PC-3 (cell line): Measurements from ENCODE around the gene KCNQ1. TPM values are rescaled to one million over a fixed set of nuclear protein-coding genes. Genes with fewer than 3 reads are reported as not detected.

ENCODE experiments used
- ATAC-seq: fragments of 200-7000 bp; cut with Tn5 transposase; 2 replicates; pipeline ENCODE4 v1.9.1; 2020; ENCODE audit warnings: mild to moderate bottlenecking, moderate library complexity
- BruUV-seq: library from RNA; stranded (reverse); fragments of 400-500 nt; replicated peaks from 2 replicates; lab custom pipeline; 2021; lab: Mats Ljungman, UMichigan
- CTCF ChIA-PET: fragments of 300-600 bp; sonication (Branson Sonifier 250); formaldehyde crosslinking; loops from one replicate; lab custom pipeline; 2022; ENCODE audit warnings: antibody characterized with exemption; lab: Charles Lee
- POLR2A ChIA-PET: fragments of 300-600 bp; sonication (Branson Sonifier 250); formaldehyde crosslinking; loops from one replicate; lab custom pipeline; 2022; ENCODE audit warnings: antibody characterized with exemption; ENCODE audit not compliant: unreplicated experiment; lab: Charles Lee
- DNase-seq: peaks from one replicate; pipeline ENCODE4 v3.0.0-alpha.2; 2015
- H2AFZ ChIP-seq: fragments of 300-600 bp; sonication (generic); 2 replicates; pipeline ENCODE4 v1.6.0; 2016; ENCODE audit warnings: antibody characterized with exemption, low read length
- H3F3A ChIP-seq: fragments of 300-600 bp; sonication (generic); one replicate; pipeline ENCODE4 v1.6.0; 2017; ENCODE audit warnings: antibody characterized with exemption, low read length, control low read depth, mild to moderate bottlenecking; ENCODE audit not compliant: unreplicated experiment
- H3K27ac ChIP-seq: fragments of 300-600 bp; sonication (generic); 2 replicates; pipeline ENCODE4 v1.5.1; 2016; ENCODE audit warnings: mild to moderate bottlenecking, low read length
- H3K27me3 ChIP-seq: fragments of 300-600 bp; sonication (generic); 2 replicates; pipeline ENCODE4 v1.6.1; 2016; ENCODE audit warnings: low read length, mixed read lengths
- H3K36me3 ChIP-seq: fragments of 300-600 bp; sonication (generic); 2 replicates; pipeline ENCODE4 v1.6.1; 2016; ENCODE audit warnings: low read depth, mixed run types, low read length, mixed read lengths
- H3K4me1 ChIP-seq: fragments of 300-600 bp; sonication (generic); 2 replicates; pipeline ENCODE4 v1.5.1; 2016; ENCODE audit warnings: low read length; ENCODE audit not compliant: insufficient read depth
- H3K4me2 ChIP-seq: fragments of 300-600 bp; sonication (generic); 2 replicates; pipeline ENCODE4 v1.6.0; 2016; ENCODE audit warnings: low read length
- H3K4me3 ChIP-seq: fragments of 300-600 bp; sonication (generic); 2 replicates; pipeline ENCODE4 v1.5.1; 2016; ENCODE audit warnings: mild to moderate bottlenecking, low read length, mixed read lengths
- H3K79me2 ChIP-seq: fragments of 300-600 bp; sonication (generic); 2 replicates; pipeline ENCODE4 v1.6.1; 2017; ENCODE audit warnings: low read length, mixed read lengths
- H3K9ac ChIP-seq: fragments of 300-600 bp; sonication (generic); 2 replicates; pipeline ENCODE4 v1.6.0; 2016; ENCODE audit warnings: mild to moderate bottlenecking, low read length
- H3K9me2 ChIP-seq: fragments of 300-600 bp; sonication (generic); replicated peaks from 2 replicates; pipeline ENCODE4 v1.6.1; 2016; ENCODE audit warnings: mixed run types, low read length, mixed read lengths
- H3K9me3 ChIP-seq: fragments of 300-600 bp; sonication (generic); 2 replicates; pipeline ENCODE4 v1.6.1; 2016; ENCODE audit warnings: low read length, mixed read lengths
- H4K20me1 ChIP-seq: fragments of 300-600 bp; sonication (generic); 2 replicates; pipeline ENCODE4 v1.6.1; 2016; ENCODE audit warnings: low read length, mixed read lengths
- CTCF ChIP-seq: fragments of 300-600 bp; sonication (generic); conservative IDR thresholded peaks from 2 replicates; pipeline ENCODE4 v1.5.1; 2017; ENCODE audit warnings: antibody characterized with exemption, low read depth, mild to moderate bottlenecking, low read length
- EZH2 ChIP-seq: fragments of 300-600 bp; sonication (generic); IDR thresholded peaks from one replicate; pipeline ENCODE4 v1.6.1; 2017; ENCODE audit warnings: antibody characterized with exemption, mild to moderate bottlenecking, low read length; ENCODE audit not compliant: unreplicated experiment
- EZH2phosphoT487 ChIP-seq: fragments of 300-600 bp; sonication (generic); IDR thresholded peaks from 2 replicates; pipeline ENCODE4 v1.6.1; 2018; ENCODE audit warnings: mild to moderate bottlenecking, antibody characterized with exemption, low read length, borderline replicate concordance
- intact Hi-C: fragments of 100-400 bp; cut with micrococcal nuclease; formaldehyde crosslinking; loops from 2 replicates; pipeline ENCODE4 v1.9.0; 2023
- total RNA-seq: library from RNA; depleted of rRNA; stranded (reverse); fragments of >200 nt; gene quantifications from 2 replicates; pipeline ENCODE4 v1.2.3, GENCODE V29; 2014

Gene KCNQ1
- total RNA-seq, 1 experiment from 2014 or later, result 0.40 TPM

- Histone ChIP-seq H3K4me2 (no peak overlapping the region), H3K79me2 (no peaks in the 10 kb centered on the region), H3K9me3 (no peaks in the 10 kb centered on the region), H2AFZ (no peak overlapping the region), H4K20me1 (no peaks in the 10 kb centered on the region), H3K27ac (no peak overlapping the region), H3K4me1 (peaks cover 5% of the 10 kb centered on the region; the same call in 1 of the 2 replicates), H3K36me3 (no peaks in the 10 kb centered on the region), H3K9me2 (no peaks in the 10 kb centered on the region), H3K9ac (no peak overlapping the region), H3K4me3 (no peak overlapping the region), H3F3A (no peaks in the 10 kb centered on the region), H3K27me3 (no peaks in the 10 kb centered on the region)
- ChIA-PET CTCF (no interaction called here), POLR2A (no interaction called here)
- TF ChIP-seq EZH2phosphoT487 (no peak), EZH2 (no peak), CTCF (no peak)
- intact Hi-C loops, result no loop called here
- BruUV-seq, result no TSS peak
- ATAC-seq (no peak), DNase-seq (no peak)
Observed at GRCh38 chr11:2460540-2461252, 15.9 kb downstream of the KCNQ1 start.

GRCh38 chr11:2461253-2461955 lies 16.6 kb downstream of the KCNQ1 start:
- no peak overlapping the region for H3K27ac ChIP-seq
- CTCF ChIA-PET, result no interaction called here
- H4K20me1 ChIP-seq, result no peaks in the 10 kb centered on the region
- H3F3A ChIP-seq, result no peaks in the 10 kb centered on the region
- no peak for DNase-seq
- no peak overlapping the region for H2AFZ ChIP-seq
- TF ChIP-seq CTCF (no peak), EZH2 (no peak), EZH2phosphoT487 (no peak)
- H3K9me2 ChIP-seq, result no peaks in the 10 kb centered on the region
- no peak for ATAC-seq
- H3K79me2 ChIP-seq, result no peaks in the 10 kb centered on the region
- H3K9ac ChIP-seq, result no peak overlapping the region
- intact Hi-C loops, result no loop called here
- no peak overlapping the region for H3K4me2 ChIP-seq
- no peaks in the 10 kb centered on the region for H3K27me3 ChIP-seq
- H3K4me1 ChIP-seq, result peaks cover 5% of the 10 kb centered on the region; the same call in 1 of the 2 replicates
- H3K9me3 ChIP-seq, result no peaks in the 10 kb centered on the region
- H3K36me3 ChIP-seq, result no peaks in the 10 kb centered on the region
- H3K4me3 ChIP-seq, result no peak overlapping the region
- POLR2A ChIA-PET, result interaction anchor here (0.6 kb wide), 1 partner anchor 59 kb away, joined by 17 read pairs; no protein-coding TSS in a partner anchor
- no TSS peak for BruUV-seq
